Activated CD8-positive, alpha-beta memory T cell treated with anti-CD3 and anti-CD28 coated beads, Interleukin-2, amount 50 U/mL, for 1 hour (primary cell): ENCODE measurements around the gene F5.

Experiments
- DNase-seq: peaks from one replicate; pipeline ENCODE4 v3.0.0-alpha.2; 2020; ENCODE audit errors: extremely low read depth

F5 gene

DNA sequence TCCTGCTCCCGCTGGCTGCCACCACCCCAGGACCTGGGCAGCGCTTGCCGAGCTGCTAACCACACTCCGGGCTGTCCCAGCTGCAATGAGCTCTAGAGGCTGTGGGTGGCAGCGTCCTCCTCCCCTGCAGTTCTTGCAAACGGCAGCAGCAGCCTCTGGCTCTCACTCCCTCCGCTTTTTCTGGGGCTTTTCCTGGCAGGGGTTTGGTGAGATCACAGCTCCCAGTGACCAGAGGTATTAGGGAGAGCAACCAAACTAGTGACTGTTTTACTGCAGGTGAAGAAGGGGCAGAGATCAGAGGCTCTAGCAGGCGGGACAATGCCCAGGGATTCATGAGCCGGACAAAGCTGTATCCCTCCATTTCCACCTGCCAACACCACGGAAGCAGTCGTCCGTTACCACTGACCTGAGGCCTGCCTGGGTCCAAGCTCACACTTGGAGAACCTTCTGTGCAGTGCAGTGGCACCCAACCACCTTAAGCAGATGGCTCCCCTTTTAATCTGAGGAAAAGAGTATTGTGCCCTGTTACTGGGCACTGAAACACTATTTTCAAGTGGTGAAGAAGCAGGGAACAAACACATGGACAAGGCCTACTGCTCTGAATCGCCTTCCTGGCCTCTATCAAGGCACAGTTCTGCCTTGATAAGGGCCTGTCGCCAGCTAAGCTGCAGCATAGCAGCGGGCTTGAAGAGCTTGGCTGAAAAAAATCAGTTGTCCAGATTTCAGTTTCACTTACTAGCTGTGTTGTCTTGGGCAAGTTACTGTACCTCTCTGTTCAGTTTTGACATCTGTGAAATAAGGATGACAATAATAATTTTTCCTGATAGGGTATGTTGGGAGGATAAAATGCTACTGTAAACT lies at the start of gene F5:
F5 (minus strand) TSS at position 87 of the 861 bp plus-strand sequence. CDS start 95 bp downstream, outside the sequence.
- DNase-seq: peak; percentile 50

DNA sequence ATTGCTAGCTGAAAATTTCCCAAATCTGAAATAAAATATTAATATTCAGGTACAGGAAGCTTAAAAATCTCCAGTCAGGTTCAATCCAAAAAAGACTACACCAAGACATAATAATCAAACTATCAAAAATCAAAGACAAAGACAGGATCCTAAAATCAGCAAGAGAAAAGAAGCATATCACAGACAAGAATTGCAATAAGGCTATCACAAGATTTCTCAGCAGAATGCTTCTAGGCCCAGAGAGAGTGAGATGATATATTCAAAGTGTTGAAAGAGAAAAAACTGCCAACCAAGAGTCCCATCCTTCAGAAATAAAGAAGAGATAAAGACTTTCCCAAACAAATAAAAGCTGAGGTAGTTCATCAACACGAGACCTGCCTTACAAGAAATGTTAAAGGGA lies 48.6 kb upstream of the F5 start:
- DNase-seq: no peak

GRCh38 chr1:169634145-169634544 lies 47.9 kb upstream of the F5 start:
- no peak for DNase-seq

DNA sequence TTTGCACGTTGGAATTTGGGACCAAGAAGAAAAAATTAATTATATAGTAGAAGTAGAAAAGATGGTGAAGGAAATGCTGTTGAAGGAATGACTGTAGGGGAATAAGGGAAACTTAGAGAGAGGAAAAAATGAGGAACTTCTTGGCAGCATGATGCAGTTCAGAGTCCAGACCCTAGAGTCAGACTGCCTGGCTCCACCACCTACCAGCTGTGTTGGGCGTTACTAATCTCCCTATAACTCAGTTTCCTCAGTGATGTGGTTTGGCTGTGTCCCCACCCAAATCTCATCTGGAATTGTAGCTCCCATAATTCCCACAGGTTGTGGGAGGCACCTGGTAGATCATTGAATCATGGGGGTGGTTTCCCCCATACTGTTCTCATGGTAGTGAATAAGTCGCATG lies 45.0 kb upstream of the F5 start:
- no peak for DNase-seq

DNA sequence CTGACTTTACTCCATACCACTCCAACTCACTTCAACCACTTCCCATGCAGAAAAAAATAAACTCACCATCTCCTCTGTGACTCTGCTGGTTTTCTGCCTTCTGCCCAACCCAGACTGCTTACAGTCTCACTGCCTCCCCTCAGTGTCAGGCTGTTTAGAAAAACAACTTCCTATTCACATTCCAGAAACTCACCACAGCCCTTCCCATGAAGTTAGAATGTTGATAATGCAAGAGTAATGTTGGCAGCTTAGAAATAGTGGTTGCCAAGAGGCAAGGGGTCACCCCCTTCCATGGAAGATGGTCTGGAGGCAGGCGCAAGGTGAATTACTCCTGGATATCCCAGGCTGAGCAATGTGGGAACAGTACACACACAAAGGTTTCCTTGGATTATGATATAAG lies 43.7 kb upstream of the F5 start, which contains the start of gene SELP:
SELP (minus strand) TSS at position 119 of the 400 bp plus-strand sequence; CDS start at position 69, 50 bp downstream.
- no peak for DNase-seq

DNA sequence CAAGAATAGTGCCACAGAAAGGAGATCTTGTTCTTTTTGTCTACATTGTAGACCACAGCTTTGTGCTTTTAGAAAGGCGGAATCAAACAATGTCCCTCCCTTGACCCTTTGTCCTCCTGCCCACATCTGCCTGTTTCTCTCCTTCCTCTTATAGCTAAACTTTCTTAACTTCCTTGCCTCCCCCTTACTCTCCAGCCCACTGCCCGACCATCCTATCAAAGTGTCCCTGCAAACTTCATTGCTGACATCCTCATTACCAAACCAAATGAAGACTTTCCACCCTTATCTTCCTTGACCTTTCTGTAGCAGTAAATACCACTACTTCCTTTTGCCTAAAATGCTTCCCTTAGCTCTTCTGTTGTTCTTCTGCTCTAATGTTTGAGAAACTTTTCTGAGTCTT lies 38.6 kb upstream of the F5 start:
- DNase-seq: no peak

GRCh38 chr1:169624122-169624521 lies 37.8 kb upstream of the F5 start:
- no peak for DNase-seq

GRCh38 chr1:169623132-169623926 lies 37.0 kb upstream of the F5 start:
- DNase-seq: no peak

DNA sequence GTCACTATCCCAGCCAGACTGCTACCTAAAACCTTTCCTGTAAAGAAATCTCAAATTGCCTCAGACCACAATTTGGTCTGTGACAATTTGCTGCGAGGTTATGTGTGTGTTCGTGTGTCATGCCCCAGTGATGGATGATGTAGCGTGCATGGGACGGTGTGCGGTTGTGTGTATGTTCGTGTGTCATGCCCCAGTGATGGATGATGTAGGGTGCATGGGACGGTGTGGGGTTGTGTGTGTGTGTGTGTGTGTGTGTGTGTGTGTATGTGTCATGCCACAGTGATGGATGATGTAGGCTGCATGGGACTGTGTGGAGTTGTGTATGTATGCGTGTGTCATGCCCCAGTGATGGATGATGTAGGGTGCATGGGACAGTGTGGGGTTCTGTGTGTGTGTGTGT lies 34.3 kb upstream of the F5 start:
- DNase-seq: no peak

DNA sequence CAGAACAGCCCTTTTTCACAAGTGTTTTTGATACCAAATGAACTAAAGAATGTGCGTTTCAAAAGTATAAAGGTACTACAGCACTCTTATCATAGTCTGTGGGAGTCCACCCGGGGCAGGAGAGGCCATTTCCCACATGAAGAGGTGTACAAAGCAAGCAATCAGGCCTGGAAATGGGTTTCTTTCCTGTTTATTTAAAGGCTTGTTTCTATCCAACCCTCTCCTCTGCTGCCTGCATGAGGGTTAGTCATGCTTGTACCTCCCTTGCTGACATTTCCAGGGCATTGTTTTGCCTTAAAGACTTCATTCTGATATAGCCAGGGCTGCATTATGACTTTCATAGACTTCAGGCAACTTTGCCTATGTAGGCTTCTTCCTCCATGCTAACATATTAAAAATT lies 32.1 kb upstream of the F5 start:
- DNase-seq: no peak

DNA sequence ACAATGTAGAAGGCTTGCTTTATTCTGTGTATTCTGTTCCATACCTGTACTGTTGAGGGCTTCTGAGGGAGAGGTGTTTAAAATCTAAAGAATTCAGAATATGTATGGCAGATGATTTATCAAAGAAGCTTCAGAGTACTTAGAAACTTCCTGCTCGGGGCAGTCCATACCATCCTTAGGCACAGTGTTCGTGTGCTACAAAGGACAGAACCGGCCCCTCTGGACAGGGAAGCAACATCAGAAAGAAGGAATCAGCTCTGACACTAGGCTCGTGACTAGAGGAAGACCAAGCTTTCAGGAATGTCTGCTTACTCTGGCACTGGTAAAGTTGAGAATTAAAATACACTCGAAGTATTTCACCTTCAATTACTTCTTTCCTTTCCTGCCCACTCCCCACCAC lies 29.5 kb upstream of the F5 start:
- no peak for DNase-seq

DNA sequence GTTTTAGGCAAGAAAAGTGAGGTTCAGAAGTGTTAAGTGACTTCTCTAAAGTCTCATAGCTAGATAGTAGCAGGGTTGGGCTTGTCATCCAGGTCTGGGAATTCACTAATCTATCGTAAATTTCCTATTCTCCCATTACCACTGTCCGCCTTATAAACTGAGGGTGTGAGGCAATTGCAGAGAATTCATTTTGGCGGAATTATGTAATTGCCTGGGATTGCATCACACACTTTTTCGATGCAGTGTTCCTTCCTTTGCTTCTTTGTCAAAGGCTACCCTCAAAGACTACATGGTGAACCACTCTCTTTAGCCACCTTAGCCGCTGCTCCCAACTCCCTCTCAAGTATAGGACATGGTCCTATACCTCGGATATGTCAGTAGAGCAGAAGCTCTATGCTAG lies 24.6 kb upstream of the F5 start:
- DNase-seq: no peak

DNA sequence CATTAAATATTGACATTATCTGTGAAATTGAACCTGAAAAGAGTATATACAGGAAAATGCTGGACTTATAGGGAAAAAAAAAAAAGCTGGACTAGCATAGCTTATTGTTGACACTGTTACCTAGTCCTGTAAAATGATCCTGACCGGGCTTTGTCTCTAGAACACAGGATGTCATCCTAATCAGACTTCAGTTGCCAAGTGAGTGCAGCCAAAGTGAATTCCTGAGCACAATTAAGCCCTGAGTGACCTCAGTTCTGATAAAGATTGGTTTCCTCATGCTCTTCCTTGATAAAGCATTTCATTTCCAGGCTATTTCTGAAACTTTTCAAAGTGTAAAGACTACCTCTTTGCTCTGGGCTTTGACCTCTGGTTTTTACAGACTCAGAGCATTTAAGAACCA lies 23.8 kb upstream of the F5 start:
- no peak for DNase-seq

- DNase-seq: no peak
These were observed 21.9 kb upstream of the F5 start for GRCh38 chr1:169608226-169608625.

- no peak for DNase-seq
These were observed 18.7 kb upstream of the F5 start for GRCh38 chr1:169604781-169605560.

DNA sequence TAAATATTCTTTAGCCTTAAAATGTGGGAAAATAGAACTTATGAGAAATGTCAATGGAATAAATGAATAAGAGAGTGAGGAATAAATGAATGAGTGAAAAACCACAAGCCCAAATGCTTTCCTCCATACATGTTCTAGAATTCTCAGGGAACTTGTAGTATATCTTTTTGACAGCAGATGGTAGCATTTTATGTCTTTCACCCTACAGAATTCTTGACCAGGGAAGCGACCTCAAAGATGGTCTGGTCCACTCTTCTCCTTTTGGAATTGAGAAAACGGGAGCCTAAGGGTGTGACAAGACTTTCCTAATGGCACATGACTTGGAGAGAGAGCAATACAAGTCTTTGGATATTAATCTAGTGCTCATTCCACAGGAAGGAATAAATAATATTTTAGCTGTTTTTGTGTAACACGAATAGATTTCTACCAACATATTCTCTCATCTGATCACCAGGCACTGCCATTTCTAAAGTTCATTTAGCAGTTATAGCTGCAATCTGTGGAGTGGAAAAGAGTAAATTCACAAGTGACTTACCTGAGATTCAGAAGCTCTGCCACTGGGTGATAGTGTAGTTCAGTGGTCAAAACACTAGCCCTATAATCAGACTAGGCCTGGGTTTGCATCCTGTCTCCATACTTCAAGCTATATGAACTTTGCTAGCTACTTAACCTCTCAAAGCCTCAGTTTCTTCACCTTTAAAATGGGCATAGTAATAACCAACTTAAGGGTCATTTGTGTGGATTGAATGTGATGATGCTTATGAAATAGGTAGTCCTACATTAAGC lies 15.0 kb upstream of the F5 start:
- no peak for DNase-seq

GRCh38 chr1:169595764-169596711 lies 9.8 kb upstream of the F5 start:
- DNase-seq: no peak

GRCh38 chr1:169594391-169594790 lies 8.1 kb upstream of the F5 start:
- no peak for DNase-seq

DNA sequence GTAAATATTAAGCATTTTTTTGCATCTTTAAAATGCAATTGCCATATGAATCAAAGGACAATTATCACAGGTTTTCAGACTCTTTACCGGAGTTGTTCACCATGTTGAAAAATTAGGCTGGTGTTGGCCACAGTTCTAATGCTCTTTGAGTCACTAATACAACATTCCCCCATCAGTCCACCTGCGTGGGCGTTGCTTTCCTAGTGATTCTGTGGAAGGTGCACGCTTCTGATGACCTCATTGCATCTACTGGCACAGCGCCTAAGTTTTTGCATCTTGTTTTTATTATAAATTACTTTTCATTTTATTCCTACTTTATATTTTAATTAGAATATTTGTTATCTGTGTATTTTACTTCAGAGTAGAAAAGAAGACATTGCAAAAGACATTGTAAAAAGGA lies 4.7 kb upstream of the F5 start:
- no peak for DNase-seq

DNA sequence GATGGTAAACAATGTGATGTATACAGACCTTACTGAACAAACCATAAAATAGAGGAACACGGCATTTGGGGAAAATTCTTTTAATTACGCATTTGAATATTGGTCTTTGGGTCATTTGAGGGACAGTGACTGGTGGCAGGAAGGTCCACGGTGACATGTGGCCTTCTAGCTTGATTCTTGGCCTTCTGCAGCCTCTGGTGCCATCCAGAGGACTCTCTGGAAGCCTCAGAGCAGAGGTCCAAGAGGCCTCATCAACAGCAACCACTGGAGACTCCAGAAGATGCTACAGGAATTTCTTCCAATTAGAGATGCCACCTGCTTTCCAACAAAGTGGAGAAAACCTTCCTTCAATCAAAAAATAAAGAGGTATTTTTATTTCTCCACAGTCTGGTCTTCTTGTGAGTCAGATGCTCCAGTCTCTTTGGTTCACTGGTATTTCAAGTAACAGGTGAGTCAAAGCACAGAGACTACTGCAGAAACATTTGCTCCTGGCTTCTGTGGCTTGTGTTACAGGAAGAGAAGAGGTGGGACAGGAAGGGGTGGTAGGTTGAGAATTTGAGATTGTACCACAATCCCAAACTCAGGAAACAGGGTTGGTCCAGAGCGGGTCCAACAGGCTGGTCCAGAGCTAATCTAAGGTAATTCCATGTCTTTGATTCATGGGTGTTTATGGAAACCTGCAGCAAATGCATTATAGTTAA lies 2.7 kb upstream of the F5 start:
- no peak for DNase-seq
